GM19397 (cell line): ENCODE data around the gene EYS.
"Not testable (repeated sequence)": the region's sequence is repeated elsewhere in the genome, so short reads cannot be mapped to it uniquely, and the experiment has no call there.

Source experiments
- ATAC-seq: cut with Tn5 transposase; IDR thresholded peaks from one replicate; pipeline ENCODE4 v1.9.1; 2021; ENCODE audit warnings: mild to moderate bottlenecking, moderate library complexity; ENCODE audit not compliant: unreplicated experiment

EYS gene

GRCh38 chr6:64030950-64031618 is 1675.9 kb downstream of the EYS start:
- not testable (repeated sequence) for ATAC-seq

GRCh38 chr6:64023693-64024092 is 1683.3 kb downstream of the EYS start:
- no peak for ATAC-seq

- no peak for ATAC-seq
Observed at GRCh38 chr6:64014595-64014994, 1692.4 kb downstream of the EYS start.

GRCh38 chr6:64013011-64013410 is 1694.0 kb downstream of the EYS start:
- no peak for ATAC-seq

- ATAC-seq, result no peak
Observed at GRCh38 chr6:64012351-64013001, 1694.5 kb downstream of the EYS start.

GRCh38 chr6:64010666-64011065 is 1696.4 kb downstream of the EYS start:
- no peak for ATAC-seq

GRCh38 chr6:64010010-64010409 is 1697.0 kb downstream of the EYS start:
- ATAC-seq, result no peak

- ATAC-seq, result no peak
Observed at GRCh38 chr6:64006246-64006645, 1700.8 kb downstream of the EYS start.

GRCh38 chr6:64000818-64001491 is 1706.1 kb downstream of the EYS start:
- ATAC-seq, result no peak

GRCh38 chr6:63999613-64000012 is 1707.4 kb downstream of the EYS start:
- ATAC-seq, result no peak

- no peak for ATAC-seq
Observed at GRCh38 chr6:63998991-63999390, 1708.0 kb downstream of the EYS start.

- ATAC-seq, result no peak
Observed at GRCh38 chr6:63997734-63998133, 1709.3 kb downstream of the EYS start.

- no peak for ATAC-seq
Observed at GRCh38 chr6:63997221-63997620, 1709.8 kb downstream of the EYS start.

- ATAC-seq, result no peak
Observed at GRCh38 chr6:63985223-63985622, 1721.8 kb downstream of the EYS start.

- ATAC-seq, result no peak
Observed at GRCh38 chr6:63975699-63976098, 1731.3 kb downstream of the EYS start.

GRCh38 chr6:63968650-63969049 is 1738.4 kb downstream of the EYS start:
- no peak for ATAC-seq

- no peak for ATAC-seq
Observed at GRCh38 chr6:63964366-63964765, 1742.7 kb downstream of the EYS start.

GRCh38 chr6:63963769-63964315 is 1743.2 kb downstream of the EYS start:
- no peak for ATAC-seq

- ATAC-seq, result not testable (repeated sequence)
Observed at GRCh38 chr6:63953336-63954021, 1753.5 kb downstream of the EYS start.

- no peak for ATAC-seq
Observed at GRCh38 chr6:63947792-63948529, 1759.1 kb downstream of the EYS start.

GRCh38 chr6:63945987-63946386 is 1761.0 kb downstream of the EYS start:
- no peak for ATAC-seq
